HepG2 (cell line): ENCODE results near the gene LSMEM2. TPM values are rescaled to one million over a fixed set of nuclear protein-coding genes. Genes with fewer than 3 reads are reported as not detected.
A peak's percentile ranks its signal among the peaks of the same experiment; 100 is the strongest.

Experiments used
- BATF2 ChIP-seq: sonication (generic); formaldehyde crosslinking; IDR thresholded peaks from 2 replicates; pipeline ENCODE4 v1.8.0; 2022; ENCODE audit warnings: mild to moderate bottlenecking, missing genetic modification reagents, moderate library complexity
- CEBPB ChIP-seq: IDR thresholded peaks from 2 replicates; pipeline ENCODE4 v1.6.1; 2011; ENCODE audit warnings: low read depth, low read length, improper control_type of control experiment, borderline replicate concordance
- CEBPZ ChIP-seq: IDR thresholded peaks from 2 replicates; pipeline ENCODE4 v1.6.1; 2012; ENCODE audit warnings: low read length, improper control_type of control experiment
- HMG20B ChIP-seq: conservative IDR thresholded peaks from 2 replicates; pipeline ENCODE4 v1.6.1; 2016; ENCODE audit warnings: missing genetic modification reagents, missing compliant biosample characterization
- NR2F2 ChIP-seq: IDR thresholded peaks from 2 replicates; pipeline ENCODE4 v1.6.1; 2012; ENCODE audit warnings: low read depth, inconsistent platforms, borderline replicate concordance
- PAWR ChIP-seq: sonication (generic); formaldehyde crosslinking; IDR thresholded peaks from 2 replicates; pipeline ENCODE4 v1.4.0; 2020; ENCODE audit warnings: missing genetic modification reagents, mild to moderate bottlenecking, borderline replicate concordance
- RARA ChIP-seq: IDR thresholded peaks from 2 replicates; pipeline ENCODE4 v1.6.1; 2016; ENCODE audit warnings: missing genetic modification reagents, missing compliant biosample characterization
- SSRP1 ChIP-seq: IDR thresholded peaks from 2 replicates; pipeline ENCODE4 v1.6.1; 2016; ENCODE audit warnings: control low read depth
- TBX2 ChIP-seq: sonication (generic); formaldehyde crosslinking; IDR thresholded peaks from 2 replicates; pipeline ENCODE4 v1.5.0; 2020; ENCODE audit warnings: missing genetic modification reagents, mild to moderate bottlenecking, borderline replicate concordance
- TFDP2 ChIP-seq: sonication (generic); formaldehyde crosslinking; IDR thresholded peaks from 2 replicates; pipeline ENCODE4 v1.4.0; 2020; ENCODE audit warnings: missing genetic modification reagents
- ZBTB25 ChIP-seq: IDR thresholded peaks from 2 replicates; pipeline ENCODE4 v1.6.1; 2018; ENCODE audit warnings: missing genetic modification reagents
- ZFP90 ChIP-seq: sonication (generic); formaldehyde crosslinking; IDR thresholded peaks from 2 replicates; pipeline ENCODE4 v1.8.0; 2022; ENCODE audit warnings: missing genetic modification reagents, mild to moderate bottlenecking, inconsistent platforms, borderline replicate concordance
- ZFX ChIP-seq: sonication (generic); formaldehyde crosslinking; IDR thresholded peaks from 2 replicates; pipeline ENCODE4 v1.4.0; 2020; ENCODE audit warnings: mild to moderate bottlenecking, low read depth, missing genetic modification reagents, moderate library complexity
- ZNF180 ChIP-seq: sonication (generic); formaldehyde crosslinking; IDR thresholded peaks from 2 replicates; pipeline ENCODE4 v1.4.0; 2020; ENCODE audit warnings: low read depth, missing genetic modification reagents, borderline replicate concordance
- ZNF276 ChIP-seq: sonication (generic); formaldehyde crosslinking; IDR thresholded peaks from 2 replicates; pipeline ENCODE4 v1.4.0; 2020; ENCODE audit warnings: mild to moderate bottlenecking, low read depth, missing genetic modification reagents
- ZNF326 ChIP-seq: sonication (generic); formaldehyde crosslinking; IDR thresholded peaks from 2 replicates; pipeline ENCODE4 v1.4.0; 2020; ENCODE audit warnings: missing genetic modification reagents, borderline replicate concordance
- ZNF331 ChIP-seq: sonication (generic); formaldehyde crosslinking; IDR thresholded peaks from 2 replicates; pipeline ENCODE4 v1.4.0; 2020; ENCODE audit warnings: missing genetic modification reagents
- ZNF430 ChIP-seq: sonication (generic); formaldehyde crosslinking; IDR thresholded peaks from 2 replicates; pipeline ENCODE4 v1.9.0; 2021; ENCODE audit warnings: mild to moderate bottlenecking, missing genetic modification reagents
- ZNF557 ChIP-seq: sonication (generic); formaldehyde crosslinking; IDR thresholded peaks from 2 replicates; pipeline ENCODE4 v1.4.0; 2020; ENCODE audit warnings: missing genetic modification reagents
- ZNF564 ChIP-seq: sonication (generic); formaldehyde crosslinking; IDR thresholded peaks from 2 replicates; pipeline ENCODE4 v1.8.1; 2023; ENCODE audit warnings: mild to moderate bottlenecking, missing genetic modification reagents
- ZSCAN20 ChIP-seq: sonication (generic); formaldehyde crosslinking; IDR thresholded peaks from 2 replicates; pipeline ENCODE4 v1.4.0; 2020; ENCODE audit warnings: missing genetic modification reagents, mild to moderate bottlenecking, borderline replicate concordance
- polyA plus RNA-seq, 8 experiments: library from polyadenylated mRNA; depleted of rRNA in 3 of 8; stranded (reverse) in 7 of 8; unstranded in 1 of 8; fragments of >200 nt; fragmentation: Illumina TruSeq in 4 of 8; extraction: Trizol in 4 of 8; gene quantifications; 2 replicates each; pipeline versions ENCODE4 v1.2.1 to v1.2.3, GENCODE V29; 2011 to 2016; ENCODE audit warnings: low read depth in 4 of 8, missing spikeins in 1 of 8, mixed read lengths in 1 of 8; ENCODE audit not compliant: insufficient read depth in 1 of 8
- total RNA-seq, 5 experiments: library from RNA; depleted of rRNA; stranded (reverse); fragments of >200 nt; fragmentation: Illumina TruSeq; extraction: Trizol; gene quantifications; 2 replicates each; pipeline ENCODE4 v1.2.3, GENCODE V29; 2016; ENCODE audit warnings: low read depth in 1 of 5

The LSMEM2 gene
- total and polyA plus RNA-seq, 2 of the 13 experiments (the other 11 are each of a cell fraction or from before 2014, with no cell fraction given): 0.07 to 0.41 TPM

- no peak for TF ChIP-seq ZNF276
- no peak; the same call in 1 of the 2 replicates for TF ChIP-seq ZBTB25 (CRISPR knock-in tag)
- peak; percentile 81 for TF ChIP-seq ZFX (CRISPR knock-in tag)
- TF ChIP-seq ZNF180 (CRISPR knock-in tag): 0 out of 2 replicates have a peak, but pooled peaks have one; percentile 27
- peak; percentile 14; the same call in 1 of the 2 replicates for TF ChIP-seq RARA (CRISPR knock-in tag)
- no peak for TF ChIP-seq CEBPZ
- TF ChIP-seq BATF2 (CRISPR knock-in tag): 0 out of 2 replicates have a peak, but pooled peaks have one; percentile 72
- no peak for TF ChIP-seq NR2F2
- 0 out of 2 replicates have a peak, but pooled peaks have one; percentile 52 for TF ChIP-seq SSRP1 (CRISPR knock-in tag)
- TF ChIP-seq ZSCAN20 (CRISPR knock-in tag): no peak
- TF ChIP-seq TBX2 (CRISPR knock-in tag): no peak; the same call in 1 of the 2 replicates
- peak; percentile 50; the same call in 1 of the 2 replicates for TF ChIP-seq ZFP90 (CRISPR knock-in tag)
- peak; percentile 47; the same call in 1 of the 2 replicates for TF ChIP-seq ZNF331
- TF ChIP-seq HMG20B: no peak
- no peak for TF ChIP-seq ZNF564 (CRISPR knock-in tag)
- TF ChIP-seq TFDP2 (CRISPR knock-in tag): peak; percentile 33; the same call in 1 of the 2 replicates
- TF ChIP-seq ZNF557 (CRISPR knock-in tag): 0 out of 2 replicates have a peak, but pooled peaks have one; percentile 62
- peak; percentile 39; the same call in 1 of the 2 replicates for TF ChIP-seq ZNF326
- TF ChIP-seq ZNF430 (CRISPR knock-in tag): no peak
- TF ChIP-seq PAWR (CRISPR knock-in tag): no peak
- peak; percentile 74 for TF ChIP-seq CEBPB
Observed at GRCh38 chr3:50298836-50299637, 20.1 kb downstream of the LSMEM2 start, which contains the start of the genes HYAL3 and NAA80 (continued).
